ENCODE measurements around the gene ERBIN.
"Not testable (repeated sequence)": the region's sequence is repeated elsewhere in the genome, so short reads cannot be mapped to it uniquely, and the experiment has no call there.

DNA sequence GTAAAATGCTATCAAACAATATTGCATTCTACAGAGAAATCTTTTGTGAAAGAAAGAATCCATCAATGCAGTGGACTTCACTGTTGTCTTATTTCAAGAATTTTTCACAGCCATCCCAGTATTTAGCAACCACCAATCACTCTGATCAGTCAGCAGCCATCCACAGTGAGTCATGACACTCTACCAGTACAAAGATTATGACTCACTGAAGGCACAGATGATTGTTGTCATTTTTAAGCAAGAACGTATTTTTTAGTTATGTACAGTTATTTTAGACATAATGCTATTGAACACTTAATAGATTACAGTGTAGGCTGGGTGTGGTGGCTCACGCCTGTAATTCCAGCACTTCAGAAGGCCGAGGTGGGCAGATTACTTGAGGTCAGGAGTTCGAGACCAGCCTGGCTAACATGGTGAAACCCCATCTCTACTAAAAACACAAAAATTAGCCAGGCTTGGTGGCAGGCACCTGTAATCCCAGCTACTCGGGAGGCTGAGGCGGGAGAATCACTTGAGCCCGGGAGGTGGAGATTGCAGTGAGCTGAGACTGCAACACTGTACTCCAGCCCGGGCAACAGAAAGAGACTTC lies 46.6 kb upstream of the ERBIN start:
- TF ChIP-seq, protein P1, sequence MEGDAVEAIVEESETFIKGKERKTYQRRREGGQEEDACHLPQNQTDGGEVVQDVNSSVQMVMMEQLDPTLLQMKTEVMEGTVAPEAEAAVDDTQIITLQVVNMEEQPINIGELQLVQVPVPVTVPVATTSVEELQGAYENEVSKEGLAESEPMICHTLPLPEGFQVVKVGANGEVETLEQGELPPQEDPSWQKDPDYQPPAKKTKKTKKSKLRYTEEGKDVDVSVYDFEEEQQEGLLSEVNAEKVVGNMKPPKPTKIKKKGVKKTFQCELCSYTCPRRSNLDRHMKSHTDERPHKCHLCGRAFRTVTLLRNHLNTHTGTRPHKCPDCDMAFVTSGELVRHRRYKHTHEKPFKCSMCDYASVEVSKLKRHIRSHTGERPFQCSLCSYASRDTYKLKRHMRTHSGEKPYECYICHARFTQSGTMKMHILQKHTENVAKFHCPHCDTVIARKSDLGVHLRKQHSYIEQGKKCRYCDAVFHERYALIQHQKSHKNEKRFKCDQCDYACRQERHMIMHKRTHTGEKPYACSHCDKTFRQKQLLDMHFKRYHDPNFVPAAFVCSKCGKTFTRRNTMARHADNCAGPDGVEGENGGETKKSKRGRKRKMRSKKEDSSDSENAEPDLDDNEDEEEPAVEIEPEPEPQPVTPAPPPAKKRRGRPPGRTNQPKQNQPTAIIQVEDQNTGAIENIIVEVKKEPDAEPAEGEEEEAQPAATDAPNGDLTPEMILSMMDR (conservative IDR thresholded peaks at IDR 0.05; ENCODE audit: low read depth in 2 of 2) = not testable (repeated sequence)
- not testable (repeated sequence) for TF ChIP-seq EZH2 (IDR thresholded peaks at IDR 0.05; ENCODE audit: low read depth, unreplicated experiment)
